ENCODE data around the gene TMCC2.

DNA sequence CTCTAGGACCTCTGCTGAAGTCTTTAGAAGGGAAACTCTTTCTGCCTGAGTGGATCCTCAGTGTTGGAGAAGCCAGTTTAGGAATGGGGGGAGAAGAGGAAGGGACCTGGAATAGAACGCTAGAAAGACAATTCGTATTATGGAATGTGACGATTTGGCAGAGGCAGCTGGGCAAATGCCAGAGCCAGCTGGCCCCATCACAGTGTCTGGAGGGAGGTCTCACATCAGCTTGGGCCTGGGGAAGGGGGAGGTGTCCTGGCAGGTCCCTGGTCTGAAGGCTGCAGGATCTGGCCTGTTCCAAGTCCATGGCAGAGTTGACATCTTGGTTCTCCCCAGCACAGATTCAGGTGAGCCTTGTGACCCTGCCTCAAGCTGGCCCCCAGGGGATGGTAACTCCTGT lies 11.3 kb downstream of the TMCC2 start:
- TF ChIP-seq, protein P1, sequence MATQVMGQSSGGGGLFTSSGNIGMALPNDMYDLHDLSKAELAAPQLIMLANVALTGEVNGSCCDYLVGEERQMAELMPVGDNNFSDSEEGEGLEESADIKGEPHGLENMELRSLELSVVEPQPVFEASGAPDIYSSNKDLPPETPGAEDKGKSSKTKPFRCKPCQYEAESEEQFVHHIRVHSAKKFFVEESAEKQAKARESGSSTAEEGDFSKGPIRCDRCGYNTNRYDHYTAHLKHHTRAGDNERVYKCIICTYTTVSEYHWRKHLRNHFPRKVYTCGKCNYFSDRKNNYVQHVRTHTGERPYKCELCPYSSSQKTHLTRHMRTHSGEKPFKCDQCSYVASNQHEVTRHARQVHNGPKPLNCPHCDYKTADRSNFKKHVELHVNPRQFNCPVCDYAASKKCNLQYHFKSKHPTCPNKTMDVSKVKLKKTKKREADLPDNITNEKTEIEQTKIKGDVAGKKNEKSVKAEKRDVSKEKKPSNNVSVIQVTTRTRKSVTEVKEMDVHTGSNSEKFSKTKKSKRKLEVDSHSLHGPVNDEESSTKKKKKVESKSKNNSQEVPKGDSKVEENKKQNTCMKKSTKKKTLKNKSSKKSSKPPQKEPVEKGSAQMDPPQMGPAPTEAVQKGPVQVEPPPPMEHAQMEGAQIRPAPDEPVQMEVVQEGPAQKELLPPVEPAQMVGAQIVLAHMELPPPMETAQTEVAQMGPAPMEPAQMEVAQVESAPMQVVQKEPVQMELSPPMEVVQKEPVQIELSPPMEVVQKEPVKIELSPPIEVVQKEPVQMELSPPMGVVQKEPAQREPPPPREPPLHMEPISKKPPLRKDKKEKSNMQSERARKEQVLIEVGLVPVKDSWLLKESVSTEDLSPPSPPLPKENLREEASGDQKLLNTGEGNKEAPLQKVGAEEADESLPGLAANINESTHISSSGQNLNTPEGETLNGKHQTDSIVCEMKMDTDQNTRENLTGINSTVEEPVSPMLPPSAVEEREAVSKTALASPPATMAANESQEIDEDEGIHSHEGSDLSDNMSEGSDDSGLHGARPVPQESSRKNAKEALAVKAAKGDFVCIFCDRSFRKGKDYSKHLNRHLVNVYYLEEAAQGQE (IDR thresholded peaks at IDR 0.05; ENCODE audit: insufficient read depth in 1 of 2, low read depth in 2 of 2, low read length in 2 of 2) = no peak
- TF ChIP-seq POLR2AphosphoS5 (IDR thresholded peaks at IDR 0.05; ENCODE audit: low read depth, low read length) = no peak
